ENCODE measurements around the gene KCNQ1. TPM values are rescaled to one million over a fixed set of nuclear protein-coding genes. Genes with fewer than 3 reads are reported as not detected.

KCNQ1 gene
- total RNA-seq, 5 donors from 2014 or later (not counting 1 experiment from before 2014, with no cell fraction given) = 20.9 to 32.9 (median 24.0) TPM

- no peaks in the 10 kb centered on the region for H3K9me3 ChIP-seq
- 89% methylated on average over 14 of the region's 19 CpGs for WGBS (ENCODE audit: insufficient coverage)
- ATAC-seq (replicated peaks in 1 of 4) = no peak
- H3K27me3 Mint-ChIP-seq = no peaks in the 10 kb centered on the region
- H3K4me1 Mint-ChIP-seq = peaks cover 17 to 20% (median 19%) of the 10 kb centered on the region in 3 donors
- POLR2A ChIA-PET = no interaction called here
- H3K4me1 ChIP-seq (ENCODE audit: control insufficient read depth in 1 of 2, extremely low read depth in 1 of 2, insufficient read depth in 2 of 2, low read length in 2 of 2) = peaks cover 8 to 23% of the 10 kb centered on the region in 2 experiments
- no peak overlapping the region for H3K4me3 Mint-ChIP-seq
- peaks cover 0 to 30% of the 10 kb centered on the region in 2 experiments for H3K27me3 ChIP-seq (replicated peaks in 1 of 2; ENCODE audit: control insufficient read depth in 2 of 2, extremely low read depth in 1 of 2, insufficient read depth in 2 of 2, low read length in 1 of 2)
- no peak overlapping the region for H3K27ac Mint-ChIP-seq
- H3K9me3 Mint-ChIP-seq = no peaks in the 10 kb centered on the region
- H3K36me3 ChIP-seq (ENCODE audit: control insufficient read depth in 2 of 2, extremely low read depth in 1 of 2, insufficient read depth in 1 of 2, low read length in 1 of 2) = no peaks in the 10 kb centered on the region
- no peak for DNase-seq
- H3K27ac ChIP-seq (ENCODE audit: low read length) = no peak overlapping the region
- H3K4me3 ChIP-seq (ENCODE audit: control insufficient read depth in 1 of 2, extremely low read depth in 1 of 2, low read length in 1 of 2) = no peak overlapping the region
- no peaks in the 10 kb centered on the region for H3K36me3 Mint-ChIP-seq
- CTCF ChIA-PET = no interaction called here
These were observed 91.7 kb downstream of the KCNQ1 start for GRCh38 chr11:2536440-2536989.

GRCh38 chr11:2537010-2537705, 92.3 kb downstream of the KCNQ1 start:
- no peaks in the 10 kb centered on the region for H3K36me3 Mint-ChIP-seq
- DNase-seq (no peak), ATAC-seq (replicated peaks in 1 of 4) (no peak)
- no peak overlapping the region for H3K27ac ChIP-seq (ENCODE audit: low read length)
- H3K4me3 ChIP-seq (ENCODE audit: control insufficient read depth in 1 of 2, extremely low read depth in 1 of 2, low read length in 1 of 2) = no peak overlapping the region
- H3K27ac Mint-ChIP-seq = no peak overlapping the region
- H3K9me3 Mint-ChIP-seq = no peaks in the 10 kb centered on the region
- 79% methylated on average over 7 of the region's 9 CpGs for WGBS (ENCODE audit: insufficient coverage)
- no peaks in the 10 kb centered on the region for H3K36me3 ChIP-seq (ENCODE audit: control insufficient read depth in 2 of 2, extremely low read depth in 1 of 2, insufficient read depth in 1 of 2, low read length in 1 of 2)
- no peaks in the 10 kb centered on the region for H3K27me3 Mint-ChIP-seq
- peaks cover 15 to 19% (median 16%) of the 10 kb centered on the region in 3 donors for H3K4me1 Mint-ChIP-seq
- H3K4me3 Mint-ChIP-seq = no peak overlapping the region
- peaks cover 8 to 20% of the 10 kb centered on the region in 2 experiments for H3K4me1 ChIP-seq (ENCODE audit: control insufficient read depth in 1 of 2, extremely low read depth in 1 of 2, insufficient read depth in 2 of 2, low read length in 2 of 2)
- peaks cover 0 to 29% of the 10 kb centered on the region in 2 experiments for H3K27me3 ChIP-seq (replicated peaks in 1 of 2; ENCODE audit: control insufficient read depth in 2 of 2, extremely low read depth in 1 of 2, insufficient read depth in 2 of 2, low read length in 1 of 2)
- POLR2A ChIA-PET = no interaction called here
- no peaks in the 10 kb centered on the region for H3K9me3 ChIP-seq
- CTCF ChIA-PET = no interaction called here

- CTCF ChIA-PET = no interaction called here
- no peak for DNase-seq
These were observed 93.3 kb downstream of the KCNQ1 start for GRCh38 chr11:2537896-2538724.

GRCh38 chr11:2538951-2539350, 94.1 kb downstream of the KCNQ1 start:
- Histone ChIP-seq H3K4me3 (ENCODE audit: control insufficient read depth in 1 of 2, extremely low read depth in 1 of 2, low read length in 1 of 2) (no peak overlapping the region), H3K9me3 (no peaks in the 10 kb centered on the region), H3K36me3 (ENCODE audit: control insufficient read depth in 2 of 2, extremely low read depth in 1 of 2, insufficient read depth in 1 of 2, low read length in 1 of 2) (no peaks in the 10 kb centered on the region), H3K27me3 (replicated peaks in 1 of 2; ENCODE audit: control insufficient read depth in 2 of 2, extremely low read depth in 1 of 2, insufficient read depth in 2 of 2, low read length in 1 of 2) (peaks cover 0 to 22% of the 10 kb centered on the region in 2 experiments), H3K4me1 (ENCODE audit: control insufficient read depth in 1 of 2, extremely low read depth in 1 of 2, insufficient read depth in 2 of 2, low read length in 2 of 2) (peaks cover under 1 to 4% of the 10 kb centered on the region in 2 experiments), H3K27ac (ENCODE audit: low read length) (no peak overlapping the region)
- Mint-ChIP-seq H3K4me1 (peaks cover 0 to 15% (median 10%) of the 10 kb centered on the region in 3 donors), H3K9me3 (no peaks in the 10 kb centered on the region), H3K27me3 (no peaks in the 10 kb centered on the region), H3K27ac (no peak overlapping the region), H3K4me3 (no peak overlapping the region), H3K36me3 (no peaks in the 10 kb centered on the region)
- CTCF ChIA-PET = no interaction called here
- ATAC-seq (replicated peaks in 1 of 4) = no peak
- WGBS (ENCODE audit: insufficient coverage) = 88% methylated on average over 6 of the region's 12 CpGs
- DNase-seq = no peak
- POLR2A ChIA-PET = no interaction called here

More at GRCh38 chr11:2537896-2538724, 93.3 kb downstream of the KCNQ1 start:
- no peak overlapping the region for H3K4me3 ChIP-seq (ENCODE audit: control insufficient read depth in 1 of 2, extremely low read depth in 1 of 2, low read length in 1 of 2)
- no peaks in the 10 kb centered on the region for H3K27me3 Mint-ChIP-seq
- no peaks in the 10 kb centered on the region for H3K36me3 Mint-ChIP-seq
- H3K4me1 Mint-ChIP-seq = peaks cover 6 to 16% (median 12%) of the 10 kb centered on the region in 3 donors
- H3K4me1 ChIP-seq (ENCODE audit: control insufficient read depth in 1 of 2, extremely low read depth in 1 of 2, insufficient read depth in 2 of 2, low read length in 2 of 2) = peaks cover 8 to 12% of the 10 kb centered on the region in 2 experiments
- no peaks in the 10 kb centered on the region for H3K9me3 Mint-ChIP-seq
- no peak for ATAC-seq (replicated peaks in 1 of 4)
- no peaks in the 10 kb centered on the region for H3K9me3 ChIP-seq
- WGBS (ENCODE audit: insufficient coverage) = 88% methylated on average over 21 of the region's 27 CpGs
- no peak overlapping the region for H3K27ac ChIP-seq (ENCODE audit: low read length)
- H3K36me3 ChIP-seq (ENCODE audit: control insufficient read depth in 2 of 2, extremely low read depth in 1 of 2, insufficient read depth in 1 of 2, low read length in 1 of 2) = no peaks in the 10 kb centered on the region
- peaks cover 0 to 29% of the 10 kb centered on the region in 2 experiments for H3K27me3 ChIP-seq (replicated peaks in 1 of 2; ENCODE audit: control insufficient read depth in 2 of 2, extremely low read depth in 1 of 2, insufficient read depth in 2 of 2, low read length in 1 of 2)
- POLR2A ChIA-PET = no interaction called here
- H3K4me3 Mint-ChIP-seq = no peak overlapping the region
- H3K27ac Mint-ChIP-seq = no peak overlapping the region

- Histone ChIP-seq H3K4me1 (ENCODE audit: control insufficient read depth in 1 of 2, extremely low read depth in 1 of 2, insufficient read depth in 2 of 2, low read length in 2 of 2) (no peaks in the 10 kb centered on the region), H3K36me3 (ENCODE audit: control insufficient read depth in 2 of 2, extremely low read depth in 1 of 2, insufficient read depth in 1 of 2, low read length in 1 of 2) (no peaks in the 10 kb centered on the region), H3K4me3 (ENCODE audit: control insufficient read depth in 1 of 2, extremely low read depth in 1 of 2, low read length in 1 of 2) (no peak overlapping the region), H3K27me3 (replicated peaks in 1 of 2; ENCODE audit: control insufficient read depth in 2 of 2, extremely low read depth in 1 of 2, insufficient read depth in 2 of 2, low read length in 1 of 2) (peaks cover 0 to 17% of the 10 kb centered on the region in 2 experiments), H3K27ac (ENCODE audit: low read length) (no peak overlapping the region), H3K9me3 (no peaks in the 10 kb centered on the region)
- H3K27ac Mint-ChIP-seq = no peak overlapping the region
- H3K9me3 Mint-ChIP-seq = no peaks in the 10 kb centered on the region
- no peak for ATAC-seq (replicated peaks in 1 of 4)
- WGBS (ENCODE audit: insufficient coverage) = 91% methylated on average over 19 of the region's 34 CpGs
- H3K27me3 Mint-ChIP-seq = no peaks in the 10 kb centered on the region
- CTCF ChIA-PET = no interaction called here
- DNase-seq = no peak
- H3K4me3 Mint-ChIP-seq = no peak overlapping the region
- peaks cover 2 to 17% (median 10%) of the 10 kb centered on the region in 3 donors for H3K4me1 Mint-ChIP-seq
- POLR2A ChIA-PET = no interaction called here
- no peaks in the 10 kb centered on the region for H3K36me3 Mint-ChIP-seq
These were observed 94.8 kb downstream of the KCNQ1 start for GRCh38 chr11:2539371-2540222.

Data from T-cell (primary cell).